Activated CD4-positive, alpha-beta T cell treated with anti-CD3 and anti-CD28 coated beads, Interleukin-2, amount 50 U/mL, for 48 hours (primary cell): ENCODE results near the gene HLA-DRA.

ENCODE experiments used
- DNase-seq, 2 experiments: peaks; one replicate each; pipeline ENCODE4 v3.0.0-alpha.2; 2020

The HLA-DRA gene

DNA sequence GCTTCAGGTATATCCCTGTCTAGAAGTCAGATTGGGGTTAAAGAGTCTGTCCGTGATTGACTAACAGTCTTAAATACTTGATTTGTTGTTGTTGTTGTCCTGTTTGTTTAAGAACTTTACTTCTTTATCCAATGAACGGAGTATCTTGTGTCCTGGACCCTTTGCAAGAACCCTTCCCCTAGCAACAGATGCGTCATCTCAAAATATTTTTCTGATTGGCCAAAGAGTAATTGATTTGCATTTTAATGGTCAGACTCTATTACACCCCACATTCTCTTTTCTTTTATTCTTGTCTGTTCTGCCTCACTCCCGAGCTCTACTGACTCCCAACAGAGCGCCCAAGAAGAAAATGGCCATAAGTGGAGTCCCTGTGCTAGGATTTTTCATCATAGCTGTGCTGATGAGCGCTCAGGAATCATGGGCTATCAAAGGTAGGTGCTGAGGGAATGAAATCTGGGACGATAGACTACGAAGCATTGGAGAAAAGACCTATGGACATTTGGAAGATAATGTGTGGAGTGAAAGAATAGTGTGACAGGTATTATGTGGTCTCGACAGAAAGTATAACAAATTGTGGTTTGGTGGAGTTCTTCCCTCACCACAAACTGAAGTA, at the start of gene HLA-DRA:
TSS of gene HLA-DRA (plus strand) at position 286 of the 613 bp plus-strand sequence. CDS start at position 350, 64 bp downstream.
- DNase-seq: no peak

DNA sequence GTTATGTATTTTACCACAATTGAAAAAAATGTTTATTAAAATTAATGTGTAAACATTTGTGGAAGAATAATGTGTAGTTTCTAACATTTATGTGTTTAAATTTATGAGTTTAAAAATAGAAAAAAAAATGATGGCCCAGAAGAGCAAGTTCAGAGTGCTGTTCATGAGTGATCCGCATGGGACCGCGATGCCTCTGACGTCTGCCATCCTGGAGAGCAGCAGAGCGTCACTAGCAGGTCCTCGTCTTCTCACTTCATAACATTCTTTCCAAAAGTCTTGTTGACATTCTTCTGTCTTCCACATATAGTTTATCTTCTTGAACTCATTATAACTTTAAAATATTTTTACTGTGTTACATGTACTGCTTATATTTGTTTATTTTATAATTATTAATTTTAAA, 48.2 kb upstream of the HLA-DRA start:
- DNase-seq: no peak

DNA sequence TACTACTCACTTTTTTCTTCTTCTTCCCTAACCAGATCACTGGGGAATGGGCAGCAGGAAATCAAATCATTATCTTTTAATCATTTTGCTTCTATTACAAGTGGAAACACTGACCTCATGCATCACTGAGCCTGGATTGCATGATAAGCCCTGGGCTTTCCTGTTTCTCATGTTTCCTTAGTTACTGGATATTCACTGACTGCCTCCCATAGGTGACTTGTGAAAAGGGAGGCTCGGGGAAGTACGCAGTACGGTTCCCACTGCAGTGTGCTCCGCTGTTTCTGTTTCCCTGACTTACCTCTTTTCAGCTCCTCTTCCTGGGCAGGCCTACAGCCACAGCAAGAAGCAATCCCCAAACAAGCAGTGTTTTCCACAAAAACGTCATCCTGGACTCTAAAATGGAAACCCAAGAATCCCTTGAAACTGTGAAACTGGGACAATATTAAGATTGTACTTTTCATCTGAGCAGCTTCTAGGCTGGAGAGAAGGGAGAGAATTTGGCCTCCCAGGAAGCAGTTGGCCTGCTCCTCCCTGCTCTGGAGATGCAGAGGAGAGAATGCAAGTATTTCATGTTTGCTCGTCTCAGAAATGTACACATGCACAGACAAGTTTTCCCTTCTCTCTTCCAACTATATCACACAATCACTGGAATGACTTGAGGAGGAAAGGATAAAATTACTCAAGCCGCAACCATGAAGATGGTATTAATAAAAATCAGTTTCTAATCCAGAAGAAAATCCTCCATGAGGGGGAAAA, 45.8 kb upstream of the HLA-DRA start:
- DNase-seq: no peak

DNA sequence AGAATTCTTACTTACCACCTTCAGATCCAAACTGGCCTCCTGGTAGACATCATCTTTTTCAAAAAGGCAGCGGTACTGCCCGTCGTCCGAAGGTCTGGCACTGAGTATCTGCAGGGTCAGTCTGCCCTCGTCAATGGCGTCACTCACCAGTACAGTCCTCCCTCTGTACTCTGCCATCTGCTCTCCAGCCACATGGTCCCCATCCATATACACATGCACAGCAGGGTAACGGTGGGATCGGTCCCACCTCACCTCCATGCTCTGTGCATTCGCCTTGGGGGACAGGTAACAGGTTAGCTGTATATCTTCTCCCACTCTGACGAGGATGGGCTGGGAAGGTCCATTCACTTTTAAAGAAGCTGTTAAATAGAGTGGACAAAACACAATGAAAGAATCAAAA, 43.7 kb upstream of the HLA-DRA start:
- DNase-seq: no peak

DNA sequence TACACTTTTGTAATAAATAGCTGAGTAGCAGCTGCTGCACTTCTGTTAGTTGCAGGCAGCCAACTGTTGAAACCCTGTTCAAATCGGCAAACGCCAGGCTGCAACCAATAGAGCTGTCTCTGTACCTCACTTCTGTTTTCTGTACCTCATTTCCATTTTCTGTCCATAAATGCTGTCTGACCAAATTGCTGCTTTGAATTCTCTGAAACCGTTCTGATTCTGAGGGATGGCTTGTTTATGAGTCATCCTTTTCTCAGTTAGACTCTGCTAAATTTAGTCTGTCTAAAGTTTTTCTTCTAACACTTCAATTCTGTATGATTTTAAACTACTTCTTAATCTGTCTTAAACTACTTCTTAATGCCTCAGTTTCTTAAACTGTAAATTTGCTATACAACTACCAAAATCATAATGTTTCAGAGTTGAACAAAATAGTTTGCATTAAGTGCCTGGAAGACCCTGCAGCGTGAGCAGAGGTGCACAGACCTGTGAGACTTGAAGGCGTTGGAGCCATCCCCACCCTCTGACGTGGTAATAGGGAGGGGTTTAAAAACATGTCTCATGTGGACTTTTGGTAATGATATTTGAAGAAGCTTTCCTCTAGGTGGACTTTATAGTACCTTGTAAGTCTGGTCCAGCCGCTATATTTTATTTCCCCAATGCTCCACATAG, 42.3 kb upstream of the HLA-DRA start:
- DNase-seq: no peak

DNA sequence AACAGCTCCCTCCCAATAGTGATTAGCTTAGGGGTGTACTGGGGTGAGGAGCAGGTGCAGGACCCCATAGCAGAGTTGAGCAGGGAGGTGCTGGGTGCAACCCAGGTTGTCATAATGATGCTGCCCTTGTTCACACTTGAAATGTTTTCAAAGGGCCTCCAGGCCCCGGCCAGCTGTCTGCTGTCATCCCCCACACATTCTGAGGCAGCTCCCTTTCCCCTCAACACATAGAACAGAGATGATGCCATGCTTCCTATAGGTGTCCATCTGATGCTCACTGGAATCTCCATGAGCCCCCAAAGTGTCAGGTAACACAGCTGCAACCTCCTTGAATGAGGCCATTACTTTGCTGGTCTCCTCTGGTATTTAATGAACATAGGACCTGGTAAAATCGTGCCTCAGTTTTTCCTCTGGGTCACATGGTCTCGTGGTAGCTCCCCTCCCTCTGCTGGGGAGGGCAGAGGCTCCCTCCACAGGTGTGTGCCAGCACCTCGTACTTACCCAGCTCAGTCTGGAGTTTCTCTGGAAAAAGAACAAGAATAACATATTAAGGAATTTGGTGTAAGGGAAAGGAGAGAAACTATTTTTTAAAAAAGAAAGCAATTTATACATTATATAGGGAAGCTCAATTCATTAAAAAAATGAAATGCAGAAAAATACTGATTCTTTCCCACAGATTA, 38.3 kb upstream of the HLA-DRA start:
- no peak for DNase-seq

DNA sequence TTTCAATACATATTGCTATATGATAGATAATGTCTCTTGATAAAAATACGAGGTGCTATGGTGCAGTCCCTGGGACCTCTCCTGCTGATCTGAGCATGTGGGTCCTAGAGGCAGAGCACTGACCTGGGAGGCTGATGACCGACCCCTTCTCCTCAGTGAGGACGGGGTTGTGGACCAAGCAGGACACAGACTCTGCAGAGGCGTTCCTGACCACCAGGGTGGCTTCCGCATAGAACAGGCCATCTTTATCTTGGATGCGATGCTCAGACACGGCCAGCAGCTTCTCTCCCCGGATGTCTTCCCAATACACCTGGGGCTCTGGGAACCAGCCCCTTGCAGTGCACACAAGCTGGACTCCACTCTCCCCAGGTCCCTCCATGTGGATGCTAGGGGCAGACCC, 36.9 kb upstream of the HLA-DRA start:
- no peak for DNase-seq

DNA sequence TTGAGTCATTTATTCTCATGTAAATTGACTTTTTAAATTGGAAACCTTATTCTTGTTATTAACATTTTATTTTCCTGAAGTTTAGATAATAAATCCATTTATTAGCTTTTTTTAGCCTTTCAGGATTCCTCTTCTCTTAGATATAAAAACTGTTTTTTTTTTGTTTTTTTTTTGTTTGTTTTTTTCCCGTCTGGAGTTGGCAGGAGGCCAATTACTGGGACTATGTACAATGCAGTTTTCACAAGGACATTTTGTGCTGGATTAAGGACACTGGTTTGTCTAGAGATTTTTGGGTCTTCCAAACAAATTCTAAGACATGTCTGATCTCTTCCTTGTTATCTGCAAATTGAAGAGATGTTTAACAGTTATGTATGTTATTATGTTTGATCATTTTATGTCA, 34.0 kb upstream of the HLA-DRA start:
- DNase-seq: no peak

DNA sequence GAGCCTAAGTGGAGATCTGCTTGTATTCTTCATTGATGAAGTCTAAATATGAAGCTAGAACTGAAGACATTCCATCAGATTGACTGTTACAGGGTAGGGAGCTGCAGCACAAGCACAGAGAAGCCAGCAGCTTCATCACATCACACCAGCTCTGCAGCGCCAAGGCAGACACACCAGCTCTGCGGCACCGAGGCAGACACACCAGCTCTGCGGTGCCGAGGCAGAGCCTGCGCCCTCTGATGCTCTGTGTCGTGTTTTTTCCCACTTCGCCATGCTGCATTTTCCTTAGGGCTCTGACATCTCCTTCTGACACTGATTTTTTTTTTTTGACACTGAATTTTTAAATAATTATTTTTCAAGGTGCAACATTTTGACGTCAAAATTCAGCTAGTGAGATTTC, 33.5 kb upstream of the HLA-DRA start:
- DNase-seq: no peak

DNA sequence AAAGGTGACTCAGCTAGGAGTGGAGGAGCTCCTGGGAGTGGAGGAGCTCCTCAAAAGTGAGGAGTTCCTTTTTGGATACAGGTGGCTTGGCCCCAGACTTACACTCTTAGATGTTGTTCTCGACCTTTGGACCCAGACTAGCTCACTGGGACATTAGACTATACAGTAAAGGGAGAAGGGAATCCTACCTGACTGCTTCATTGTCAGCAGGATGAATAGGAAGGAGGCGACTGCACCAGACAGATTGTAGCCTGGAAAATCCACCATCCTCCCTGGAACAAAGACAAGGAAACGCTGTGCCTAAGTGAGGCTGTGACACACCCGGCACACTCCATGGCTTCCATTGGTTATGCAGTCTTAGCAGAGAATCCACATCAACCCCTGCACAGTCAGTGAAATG, 32.8 kb upstream of the HLA-DRA start, which contains the start of gene BTNL2:
TSS of gene BTNL2 (minus strand) at position 325 of the 400 bp plus-strand sequence. CDS start at position 267, 58 bp downstream.
- DNase-seq: no peak

DNA sequence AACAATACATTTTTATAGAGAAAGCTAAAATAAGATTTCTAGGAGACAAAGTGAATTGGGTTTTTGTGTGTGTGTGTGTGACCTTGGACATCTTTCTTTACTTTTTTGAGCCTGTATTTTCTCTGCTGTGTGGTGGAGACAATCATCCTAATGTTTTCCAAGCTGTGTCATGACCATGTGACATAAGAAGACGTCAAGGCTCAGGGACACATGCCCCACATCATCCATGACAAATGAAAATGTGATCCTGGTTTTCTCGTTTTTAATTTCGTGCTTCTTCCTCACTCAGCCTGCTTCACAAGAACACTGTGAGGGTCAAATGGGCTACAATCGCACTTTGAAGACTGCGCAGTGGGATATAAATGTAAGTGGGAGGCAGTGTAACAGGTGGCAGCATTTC, 28.8 kb upstream of the HLA-DRA start:
- no peak for DNase-seq

DNA sequence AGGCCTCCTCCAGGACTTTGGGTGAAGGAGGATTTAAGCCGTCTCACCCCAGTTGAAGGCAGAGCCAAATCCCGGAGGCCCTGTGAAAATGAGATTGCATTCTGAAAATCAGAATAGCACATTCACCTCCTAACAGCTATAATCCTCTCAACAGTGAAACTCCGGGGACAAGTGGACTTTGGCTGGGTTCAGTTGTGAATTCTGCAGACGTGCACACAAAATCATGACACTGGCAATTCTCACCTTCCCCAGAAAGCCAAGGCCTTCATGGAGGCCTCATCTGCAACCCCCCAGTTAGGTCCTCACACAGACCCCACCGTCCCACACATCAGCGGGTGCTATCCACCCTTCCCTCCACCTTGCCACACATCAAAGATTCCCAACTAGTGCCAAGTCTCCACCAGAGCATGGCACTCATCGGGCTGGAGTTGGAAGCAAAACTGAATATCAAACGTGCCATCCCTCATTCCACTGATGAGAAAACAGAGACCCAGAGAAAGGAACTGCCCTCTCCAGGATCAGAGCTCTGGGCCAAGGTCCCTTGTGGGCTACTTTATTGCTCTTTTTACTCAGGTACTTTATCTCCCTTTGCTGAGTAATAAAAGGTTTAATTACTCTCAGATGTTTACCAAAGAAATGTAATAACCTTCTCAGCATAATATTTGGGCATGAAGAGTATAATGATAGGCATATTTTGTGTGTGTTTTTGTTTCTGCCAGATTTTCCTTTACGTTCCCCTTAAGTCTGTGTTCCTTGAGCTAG, 27.9 kb upstream of the HLA-DRA start:
- no peak for DNase-seq

DNA sequence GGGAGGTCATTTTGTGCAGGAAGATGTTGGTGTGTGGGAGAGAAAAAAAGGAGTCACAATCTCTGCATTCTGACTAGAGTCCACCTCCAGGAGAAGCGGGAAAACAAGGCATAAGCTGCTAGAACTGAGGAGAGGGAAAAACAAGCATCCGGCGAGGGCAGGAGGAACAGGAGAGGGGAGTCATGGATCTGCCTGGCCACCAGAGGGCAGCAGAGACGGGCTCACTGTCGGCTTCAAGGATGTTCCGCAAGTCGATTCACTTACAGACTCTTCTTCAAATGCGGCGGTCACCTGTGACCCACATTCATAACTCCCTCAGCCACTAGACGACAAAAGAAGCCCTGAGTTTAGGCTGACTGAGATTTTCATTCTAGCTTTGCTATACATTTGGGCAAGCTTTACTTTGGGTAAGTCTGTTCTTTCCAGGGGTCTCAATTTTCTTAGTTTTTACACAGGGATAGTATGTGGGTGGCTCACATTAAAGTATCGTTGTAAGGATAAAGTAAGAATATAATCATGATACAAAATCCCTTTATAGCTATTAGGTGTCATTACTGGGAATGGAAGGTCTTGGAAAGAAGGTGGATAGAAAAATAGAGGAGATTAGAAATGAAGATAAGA, 26.1 kb upstream of the HLA-DRA start:
- peak; percentile 86 to 90 for DNase-seq

DNA sequence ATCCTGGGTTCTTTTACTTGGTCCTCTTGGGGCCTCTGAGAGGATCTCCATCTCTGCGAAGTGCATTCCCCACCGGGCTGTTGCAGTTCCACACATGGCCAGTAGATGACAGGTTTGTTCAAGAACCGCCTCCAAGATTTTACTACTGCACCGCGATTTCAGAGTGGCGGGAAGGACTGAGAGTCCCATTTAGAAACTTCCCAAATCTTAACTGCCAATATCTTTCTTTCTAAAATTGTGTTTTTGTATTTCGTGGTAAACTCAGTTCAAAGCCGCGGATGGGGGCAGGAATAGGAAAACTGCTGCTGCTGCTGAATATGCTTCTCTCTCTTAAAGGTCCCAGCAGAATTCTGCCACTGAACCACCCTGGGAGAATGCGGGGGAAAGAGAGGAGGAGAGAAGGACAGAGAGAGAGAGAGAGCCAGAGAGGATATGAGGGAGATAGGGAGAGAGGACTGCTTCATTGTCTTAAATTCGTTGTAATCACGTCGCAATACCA, 24.1 kb upstream of the HLA-DRA start:
- DNase-seq: peak; percentile 82 to 87

DNA sequence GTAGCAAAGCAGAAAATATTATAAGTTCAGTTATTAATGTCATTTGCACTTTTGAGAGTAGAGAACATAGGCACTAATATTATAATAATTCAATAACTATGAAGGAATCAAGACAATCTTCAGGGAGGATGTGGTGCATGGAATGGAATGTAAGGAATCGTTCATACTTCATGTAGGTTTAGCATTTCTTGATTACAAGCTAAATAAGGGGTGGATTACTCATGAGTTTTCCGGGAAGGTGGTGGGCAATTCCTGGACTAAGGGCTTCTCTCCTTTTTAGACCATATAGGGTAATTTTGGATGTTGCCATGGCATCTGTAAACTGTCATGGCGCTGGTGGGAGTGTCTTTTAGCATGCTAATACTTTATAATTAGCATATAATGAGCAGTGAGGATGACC, 23.7 kb upstream of the HLA-DRA start:
- DNase-seq: no peak

DNA sequence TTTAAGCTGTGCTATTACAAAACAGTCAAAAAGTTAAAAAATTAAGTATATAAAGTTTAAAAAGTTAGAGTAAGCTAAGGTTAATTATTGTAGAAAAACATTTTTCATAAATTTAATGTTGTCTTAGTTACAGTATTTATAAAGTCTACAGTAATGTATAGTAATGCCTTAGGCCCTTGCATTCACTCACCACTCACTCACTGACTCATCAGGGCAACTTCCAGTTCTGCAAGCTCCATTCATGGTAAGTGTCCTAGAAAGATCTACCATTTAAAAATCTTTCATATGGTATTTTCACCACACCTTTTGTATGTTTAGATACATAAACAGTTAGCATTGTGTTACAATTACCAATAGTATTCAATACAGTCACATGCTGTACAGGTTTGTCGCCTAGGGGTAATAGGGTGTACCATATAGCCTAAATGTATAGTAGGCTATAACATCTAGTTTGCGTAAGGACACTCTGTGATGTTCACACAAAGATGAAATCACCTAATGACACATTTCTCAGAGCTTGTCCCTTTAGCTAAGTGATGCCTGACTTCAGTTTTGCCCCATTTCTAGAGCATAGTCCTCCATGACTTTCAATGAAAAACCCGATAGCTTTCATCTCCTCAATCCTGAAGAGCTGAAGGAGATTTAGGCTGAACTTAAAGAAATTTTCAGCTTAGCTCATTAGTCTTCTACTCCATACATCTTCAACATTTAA, 14.9 kb upstream of the HLA-DRA start:
- no peak for DNase-seq

DNA sequence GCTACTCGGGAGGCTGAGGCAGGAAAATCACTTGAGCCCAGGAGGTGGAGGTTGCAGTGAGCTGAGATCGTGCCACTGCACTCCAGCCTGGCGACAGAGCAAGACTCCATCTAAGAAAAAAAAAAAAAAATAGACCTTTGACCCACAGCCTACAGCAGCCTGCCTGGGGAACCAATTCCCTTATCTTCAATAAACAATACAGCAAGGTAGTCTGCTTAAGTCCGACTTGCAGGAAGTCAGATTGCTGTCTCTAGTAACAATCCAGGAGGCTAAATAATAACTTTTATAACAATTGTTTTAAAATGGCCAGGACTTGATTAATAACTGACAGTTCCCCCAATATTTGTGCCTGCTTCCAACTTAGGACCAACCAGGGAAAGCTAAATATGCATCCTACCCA, 13.3 kb upstream of the HLA-DRA start:
- DNase-seq: no peak

DNA sequence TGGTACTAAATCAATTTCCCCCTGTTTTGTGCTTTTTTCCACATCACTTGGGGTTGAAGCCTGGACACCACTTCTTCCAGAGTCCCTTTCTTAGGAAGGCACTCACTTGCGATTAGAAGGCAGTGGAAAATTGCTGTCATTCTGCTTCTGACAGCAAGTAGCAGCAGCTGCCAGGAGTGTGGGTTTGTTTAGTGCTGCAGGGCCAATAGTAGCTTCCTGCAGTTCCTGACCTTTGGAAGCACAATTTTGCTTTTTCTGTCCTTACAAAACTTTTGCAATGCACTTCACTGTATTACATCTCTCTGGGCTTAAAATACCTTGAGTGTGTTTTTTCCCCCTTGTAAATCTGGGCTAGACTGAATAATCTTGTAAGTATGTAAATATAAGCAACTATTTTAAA, 12.5 kb upstream of the HLA-DRA start:
- DNase-seq: no peak

DNA sequence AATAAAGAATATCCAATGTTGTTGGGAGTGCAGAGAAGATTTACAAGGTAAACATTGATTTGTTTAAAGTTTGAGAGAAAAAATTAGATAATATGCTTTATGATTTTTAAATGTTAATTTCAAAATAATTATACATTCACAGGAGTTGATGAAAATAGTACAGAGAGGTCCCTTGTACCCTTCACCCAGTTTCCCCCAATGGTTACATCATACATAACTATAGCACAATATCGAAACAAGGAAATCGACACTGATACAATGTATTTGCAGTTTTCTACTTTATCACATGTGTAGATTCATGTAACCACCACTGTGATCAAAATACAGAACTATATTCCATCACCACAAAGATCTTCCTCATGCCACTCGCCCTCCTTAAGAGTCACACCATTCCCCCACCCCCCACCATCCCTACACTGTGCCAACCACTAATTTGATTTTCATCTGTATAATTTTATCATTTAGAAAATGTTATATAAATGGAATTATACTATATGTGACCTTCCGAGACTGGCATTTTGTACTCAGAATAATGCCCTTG, 11.7 kb upstream of the HLA-DRA start:
- DNase-seq: no peak

DNA sequence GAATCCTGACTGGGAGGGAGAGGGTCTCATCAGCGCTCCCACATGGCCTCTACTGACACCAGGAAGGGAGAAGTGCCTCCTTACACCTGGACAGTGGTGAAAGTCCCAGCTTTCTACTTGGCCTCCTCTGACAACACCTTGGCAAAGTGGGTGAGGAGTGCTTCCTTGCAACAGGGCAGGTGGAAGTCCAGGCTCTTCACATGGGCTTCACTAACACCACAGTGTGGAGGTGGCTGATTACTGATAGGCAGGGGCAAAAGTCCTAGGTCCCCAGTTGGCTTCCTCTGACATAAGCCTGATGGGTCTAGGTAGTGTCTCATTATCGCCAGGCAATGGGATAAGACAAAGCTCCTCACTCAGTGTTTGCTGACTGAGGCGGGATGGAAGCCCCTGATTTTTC, 9.5 kb upstream of the HLA-DRA start:
- no peak for DNase-seq

DNA sequence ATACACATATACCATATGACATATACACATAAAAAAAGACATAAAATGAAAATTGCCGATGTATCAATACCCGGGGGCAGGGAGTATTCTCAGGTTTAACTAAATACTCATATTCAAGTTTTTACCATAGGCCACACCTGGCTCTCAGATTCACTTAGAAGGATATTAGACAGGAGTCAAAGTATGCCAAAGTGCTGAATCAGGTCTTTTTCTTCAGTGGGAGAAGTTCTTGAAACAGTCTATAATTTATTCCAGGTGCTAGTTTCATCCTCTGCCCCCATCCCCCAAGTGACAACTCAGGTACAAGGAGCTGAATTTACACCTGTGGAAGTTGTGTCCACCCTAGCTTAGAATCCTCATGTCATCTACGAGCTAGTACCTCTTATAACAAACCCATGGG, 8.5 kb upstream of the HLA-DRA start:
- no peak for DNase-seq
